HFFc6 (cell line): ENCODE measurements around the gene PCDHGA1. TPM values are rescaled to one million over a fixed set of nuclear protein-coding genes. Genes with fewer than 3 reads are reported as not detected.

Experiments
- DNase-seq: peaks from one replicate; pipeline ENCODE4 v3.0.0-alpha.2; 2018
- H3K27ac Mint-ChIP-seq: 2 replicates; pipeline ENCODE4 v1.8.0; 2020; ENCODE audit warnings: mild to moderate bottlenecking, mixed read lengths
- H3K27me3 Mint-ChIP-seq: 2 replicates; pipeline ENCODE4 v1.8.0; 2021; ENCODE audit warnings: mild to moderate bottlenecking, moderate library complexity, mixed read lengths; ENCODE audit not compliant: insufficient read depth
- H3K36me3 Mint-ChIP-seq: 2 replicates; pipeline ENCODE4 v1.8.0; 2021; ENCODE audit warnings: low read depth, mixed read lengths
- H3K4me1 Mint-ChIP-seq: 2 replicates; pipeline ENCODE4 v1.8.0; 2020; ENCODE audit warnings: low read depth, mixed read lengths
- H3K4me3 Mint-ChIP-seq: 2 replicates; pipeline ENCODE4 v1.8.0; 2020; ENCODE audit warnings: mild to moderate bottlenecking, moderate library complexity, mixed read lengths
- H3K9me3 Mint-ChIP-seq: 2 replicates; pipeline ENCODE4 v1.8.0; 2020; ENCODE audit warnings: mild to moderate bottlenecking, mixed read lengths
- CTCF ChIP-seq: fragments of 200-600 bp; sonication (generic); IDR thresholded peaks from 2 replicates; pipeline ENCODE4 v1.5.0; 2021; ENCODE audit warnings: antibody characterized with exemption, mild to moderate bottlenecking
- total RNA-seq, 6 experiments: library from RNA; stranded (reverse); fragmentation: NEBNext Ultra II Directional; extraction: Animal tissue kit (Norgen Biotek cat#: 25700); gene quantifications; 2 replicates in 1 of 6; 3 replicates in 5 of 6; pipeline ENCODE4 v1.2.3, GENCODE V29; 2021

The PCDHGA1 gene
- total RNA-seq, 6 experiments from 2014 or later = 0.91 to 1.6 (median 1.2) TPM

DNA sequence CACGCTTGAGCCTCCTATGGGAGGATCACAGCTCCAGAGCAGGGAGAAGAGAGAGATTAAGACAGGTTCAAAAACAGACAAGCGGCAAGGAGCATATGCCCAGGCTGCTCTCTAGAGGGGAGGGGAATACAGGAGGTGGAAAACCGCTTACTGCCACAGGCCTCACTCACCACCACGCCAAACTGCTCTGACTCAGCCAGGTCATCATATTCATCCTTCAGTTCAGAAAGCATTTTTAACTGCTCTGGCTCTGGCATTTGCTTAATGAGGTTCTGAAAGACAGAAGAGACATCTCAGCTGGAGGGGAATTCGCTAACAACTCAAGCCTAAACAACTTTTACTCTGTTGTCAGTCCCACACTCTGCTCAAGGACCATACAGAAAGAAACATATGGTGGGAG lies 198.7 kb downstream of the PCDHGA1 start:
- peaks cover 25% of the 10 kb centered on the region for H3K4me1 Mint-ChIP-seq
- peak overlapping the region; percentile 43; the same call in 1 of the 2 replicates for H3K4me3 Mint-ChIP-seq
- peaks cover 2% of the 10 kb centered on the region; the same call in 1 of the 2 replicates for H3K27me3 Mint-ChIP-seq
- DNase-seq = peak; percentile 78
- H3K27ac Mint-ChIP-seq = no peak overlapping the region
- H3K9me3 Mint-ChIP-seq = no peaks in the 10 kb centered on the region
- H3K36me3 Mint-ChIP-seq = peaks cover 27% of the 10 kb centered on the region
- no peak for TF ChIP-seq CTCF

DNA sequence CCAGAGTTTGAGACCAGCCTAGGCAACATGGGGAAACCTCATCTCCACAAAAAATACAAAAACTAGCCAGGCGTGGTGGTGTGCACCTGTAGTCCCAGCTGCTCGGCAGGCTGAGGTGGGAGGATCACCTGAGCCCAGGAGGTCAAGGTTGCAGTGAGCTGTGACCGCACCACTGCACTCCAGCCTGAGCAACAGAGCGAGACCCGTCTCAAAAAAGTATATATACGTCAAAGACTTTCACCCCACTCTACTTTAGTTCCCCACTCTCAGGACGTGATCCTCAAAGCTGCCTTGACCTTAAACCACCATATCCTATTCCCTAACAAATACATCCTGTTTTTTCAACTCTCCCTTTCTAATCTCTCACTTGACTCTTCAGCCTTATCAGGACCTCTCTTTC lies 199.6 kb downstream of the PCDHGA1 start:
- Mint-ChIP-seq H3K4me1 (peaks cover 25% of the 10 kb centered on the region), H3K4me3 (no peak overlapping the region), H3K36me3 (peaks cover 29% of the 10 kb centered on the region), H3K27me3 (peaks cover 2% of the 10 kb centered on the region; the same call in 1 of the 2 replicates), H3K27ac (no peak overlapping the region), H3K9me3 (no peaks in the 10 kb centered on the region)
- DNase-seq = no peak
- no peak for TF ChIP-seq CTCF

DNA sequence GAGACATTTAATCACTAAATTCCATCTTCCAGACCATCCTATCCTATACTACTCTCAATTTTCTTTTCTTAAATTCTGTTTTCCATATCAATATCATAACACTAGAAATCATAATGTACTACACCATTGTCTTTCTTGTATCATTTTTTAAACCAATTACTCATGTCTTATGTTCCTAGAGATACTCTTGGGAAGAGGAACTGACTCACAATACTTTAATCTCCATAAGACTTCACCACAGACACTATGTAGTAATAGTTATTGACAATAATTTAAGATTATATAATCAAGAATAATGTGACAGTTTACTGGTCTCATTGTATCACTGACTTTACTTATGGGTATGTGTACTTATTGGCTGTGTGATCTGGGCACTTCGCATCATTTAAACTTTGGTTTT lies 202.4 kb downstream of the PCDHGA1 start:
- Mint-ChIP-seq H3K27me3 (peaks cover 3% of the 10 kb centered on the region), H3K9me3 (no peaks in the 10 kb centered on the region), H3K36me3 (peaks cover 20% of the 10 kb centered on the region), H3K4me3 (no peak overlapping the region), H3K27ac (no peak overlapping the region), H3K4me1 (peaks cover 16% of the 10 kb centered on the region)
- TF ChIP-seq CTCF = no peak
- no peak for DNase-seq

- H3K4me1 Mint-ChIP-seq = peaks cover 16% of the 10 kb centered on the region
- no peak overlapping the region for H3K4me3 Mint-ChIP-seq
- H3K27ac Mint-ChIP-seq = no peak overlapping the region
- H3K27me3 Mint-ChIP-seq = peaks cover 2% of the 10 kb centered on the region
- DNase-seq = no peak
- H3K36me3 Mint-ChIP-seq = peaks cover 14% of the 10 kb centered on the region
- no peak for TF ChIP-seq CTCF
- no peaks in the 10 kb centered on the region for H3K9me3 Mint-ChIP-seq
Observed at GRCh38 chr5:141533897-141534296, 203.6 kb downstream of the PCDHGA1 start.

DNA sequence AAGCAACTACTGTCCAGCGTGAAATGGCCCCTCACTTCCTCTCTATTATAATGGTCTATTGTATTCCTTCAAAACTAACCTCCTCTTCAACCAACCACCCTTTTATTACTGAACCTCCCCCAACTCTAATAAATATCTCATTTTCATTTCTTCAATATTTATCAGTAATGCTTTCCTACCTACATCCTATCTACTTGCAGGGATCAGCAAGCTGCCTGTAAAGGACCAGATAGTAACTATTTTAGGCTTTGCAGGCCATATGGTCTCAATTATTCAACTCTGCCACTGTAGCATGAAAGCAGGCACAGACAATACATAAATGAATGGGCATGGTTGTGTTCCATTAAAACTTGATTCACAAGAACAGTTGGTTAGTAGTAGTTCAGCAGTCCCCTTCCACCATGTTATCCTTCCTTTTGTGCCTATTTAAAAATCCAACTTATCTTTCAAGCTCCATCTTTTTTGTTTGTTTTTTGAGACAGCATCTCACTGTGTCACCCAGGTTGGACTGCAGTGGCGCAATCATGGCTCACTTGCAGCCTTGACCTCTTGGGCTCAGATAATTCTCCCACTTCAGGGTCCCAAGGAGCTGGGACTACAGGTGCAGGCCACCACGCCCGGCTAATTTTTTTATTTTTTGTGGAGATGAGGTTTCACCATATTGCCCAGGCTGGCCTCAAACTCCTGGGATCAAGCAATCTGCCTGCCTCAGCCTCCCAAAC lies 204.3 kb downstream of the PCDHGA1 start:
- TF ChIP-seq CTCF = no peak
- Mint-ChIP-seq H3K36me3 (peaks cover 18% of the 10 kb centered on the region), H3K9me3 (no peaks in the 10 kb centered on the region), H3K27ac (0 out of 2 replicates have a peak overlapping the region, but pooled peaks have one; percentile 8), H3K27me3 (peaks cover 1% of the 10 kb centered on the region), H3K4me1 (peaks cover 16% of the 10 kb centered on the region), H3K4me3 (no peak overlapping the region)
- no peak for DNase-seq
